Measurements from ENCODE around the gene ACOXL.

ACOXL gene

GRCh38 chr2:110707386-110707965 lies 24.9 kb upstream of the ACOXL start:
- H3K9ac ChIP-seq (ENCODE audit: low read depth, low read length), result no peak overlapping the region
- H3K36me3 ChIP-seq (ENCODE audit: insufficient read depth, low read length), result no peaks in the 10 kb centered on the region
- H3K4me3 ChIP-seq (ENCODE audit: low read length), result no peak overlapping the region
- no CpG with 5 or more reads among the region's 1 CpG for WGBS
- no peak overlapping the region for H3K27ac ChIP-seq (ENCODE audit: low read depth, low read length)
- peaks cover 18% of the 10 kb centered on the region for H3K4me1 ChIP-seq (ENCODE audit: insufficient read depth, low read length)
- H3K27me3 ChIP-seq (ENCODE audit: insufficient read depth, low read length), result no peaks in the 10 kb centered on the region
- no peaks in the 10 kb centered on the region for H3K9me3 ChIP-seq (ENCODE audit: insufficient read depth, low read depth, low read length)

- WGBS, result 91% methylated on average over 1 of the region's 1 CpG
- peaks cover 8% of the 10 kb centered on the region; the same call in 1 of the 2 replicates for H3K4me1 ChIP-seq (ENCODE audit: insufficient read depth, low read length)
- H3K27ac ChIP-seq (ENCODE audit: low read depth, low read length), result no peak overlapping the region
- no peaks in the 10 kb centered on the region for H3K9me3 ChIP-seq (ENCODE audit: insufficient read depth, low read depth, low read length)
- H3K36me3 ChIP-seq (ENCODE audit: insufficient read depth, low read length), result no peaks in the 10 kb centered on the region
- no peak overlapping the region for H3K9ac ChIP-seq (ENCODE audit: low read depth, low read length)
- no peak overlapping the region for H3K4me3 ChIP-seq (ENCODE audit: low read length)
- no peaks in the 10 kb centered on the region for H3K27me3 ChIP-seq (ENCODE audit: insufficient read depth, low read length)
Measured at GRCh38 chr2:110708455-110708854, 23.9 kb upstream of the ACOXL start.

- Histone ChIP-seq H3K9me3 (ENCODE audit: insufficient read depth, low read depth, low read length) (no peaks in the 10 kb centered on the region), H3K4me3 (ENCODE audit: low read length) (no peak overlapping the region), H3K27me3 (ENCODE audit: insufficient read depth, low read length) (no peaks in the 10 kb centered on the region), H3K9ac (ENCODE audit: low read depth, low read length) (no peak overlapping the region), H3K36me3 (ENCODE audit: insufficient read depth, low read length) (no peaks in the 10 kb centered on the region), H3K27ac (ENCODE audit: low read depth, low read length) (no peak overlapping the region), H3K4me1 (ENCODE audit: insufficient read depth, low read length) (no peaks in the 10 kb centered on the region)
- 93% methylated on average over 1 of the region's 1 CpG for WGBS
Measured at GRCh38 chr2:110712737-110713136, 19.6 kb upstream of the ACOXL start.

- Histone ChIP-seq H3K27ac (ENCODE audit: low read depth, low read length) (no peak overlapping the region), H3K4me1 (ENCODE audit: insufficient read depth, low read length) (no peaks in the 10 kb centered on the region), H3K27me3 (ENCODE audit: insufficient read depth, low read length) (no peaks in the 10 kb centered on the region), H3K36me3 (ENCODE audit: insufficient read depth, low read length) (no peaks in the 10 kb centered on the region), H3K4me3 (ENCODE audit: low read length) (no peak overlapping the region), H3K9me3 (ENCODE audit: insufficient read depth, low read depth, low read length) (no peaks in the 10 kb centered on the region), H3K9ac (ENCODE audit: low read depth, low read length) (no peak overlapping the region)
- 92% methylated on average over 6 of the region's 6 CpGs for WGBS
Measured at GRCh38 chr2:110713513-110714362, 18.6 kb upstream of the ACOXL start.

- H3K27me3 ChIP-seq (ENCODE audit: insufficient read depth, low read length), result no peaks in the 10 kb centered on the region
- no peak overlapping the region for H3K4me3 ChIP-seq (ENCODE audit: low read length)
- no peak overlapping the region for H3K9ac ChIP-seq (ENCODE audit: low read depth, low read length)
- 95% methylated on average over 6 of the region's 6 CpGs for WGBS
- H3K9me3 ChIP-seq (ENCODE audit: insufficient read depth, low read depth, low read length), result no peaks in the 10 kb centered on the region
- no peaks in the 10 kb centered on the region for H3K4me1 ChIP-seq (ENCODE audit: insufficient read depth, low read length)
- H3K27ac ChIP-seq (ENCODE audit: low read depth, low read length), result no peak overlapping the region
- no peaks in the 10 kb centered on the region for H3K36me3 ChIP-seq (ENCODE audit: insufficient read depth, low read length)
Measured at GRCh38 chr2:110714452-110715224, 17.7 kb upstream of the ACOXL start.

- H3K9ac ChIP-seq (ENCODE audit: low read depth, low read length), result no peak overlapping the region
- H3K27me3 ChIP-seq (ENCODE audit: insufficient read depth, low read length), result no peaks in the 10 kb centered on the region
- WGBS, result 100% methylated on average over 2 of the region's 3 CpGs
Measured at GRCh38 chr2:110716959-110717645, 15.3 kb upstream of the ACOXL start.

GRCh38 chr2:110717734-110718133 lies 14.6 kb upstream of the ACOXL start:
- no peaks in the 10 kb centered on the region for H3K4me1 ChIP-seq (ENCODE audit: insufficient read depth, low read length)
- 0 out of 2 replicates have a peak, but pooled peaks cover 3% of the 10 kb centered on the region for H3K27me3 ChIP-seq (ENCODE audit: insufficient read depth, low read length)
- no peak overlapping the region for H3K9ac ChIP-seq (ENCODE audit: low read depth, low read length)
- H3K4me3 ChIP-seq (ENCODE audit: low read length), result no peak overlapping the region
- no peak overlapping the region for H3K27ac ChIP-seq (ENCODE audit: low read depth, low read length)
- no peaks in the 10 kb centered on the region for H3K9me3 ChIP-seq (ENCODE audit: insufficient read depth, low read depth, low read length)
- no peaks in the 10 kb centered on the region for H3K36me3 ChIP-seq (ENCODE audit: insufficient read depth, low read length)
- WGBS, result 95% methylated on average over 4 of the region's 4 CpGs

More at GRCh38 chr2:110716959-110717645, 15.3 kb upstream of the ACOXL start:
- Histone ChIP-seq H3K4me1 (ENCODE audit: insufficient read depth, low read length) (no peaks in the 10 kb centered on the region), H3K4me3 (ENCODE audit: low read length) (no peak overlapping the region), H3K27ac (ENCODE audit: low read depth, low read length) (no peak overlapping the region), H3K36me3 (ENCODE audit: insufficient read depth, low read length) (no peaks in the 10 kb centered on the region), H3K9me3 (ENCODE audit: insufficient read depth, low read depth, low read length) (no peaks in the 10 kb centered on the region)

- WGBS, result 100% methylated on average over 1 of the region's 2 CpGs
- H3K27ac ChIP-seq (ENCODE audit: low read depth, low read length), result no peak overlapping the region
- no peak overlapping the region for H3K4me3 ChIP-seq (ENCODE audit: low read length)
- no peak overlapping the region for H3K9ac ChIP-seq (ENCODE audit: low read depth, low read length)
- 0 out of 2 replicates have a peak, but pooled peaks cover 3% of the 10 kb centered on the region for H3K27me3 ChIP-seq (ENCODE audit: insufficient read depth, low read length)
- H3K9me3 ChIP-seq (ENCODE audit: insufficient read depth, low read depth, low read length), result no peaks in the 10 kb centered on the region
- no peaks in the 10 kb centered on the region for H3K36me3 ChIP-seq (ENCODE audit: insufficient read depth, low read length)
- H3K4me1 ChIP-seq (ENCODE audit: insufficient read depth, low read length), result no peaks in the 10 kb centered on the region
Measured at GRCh38 chr2:110718382-110718781, 14.0 kb upstream of the ACOXL start.

GRCh38 chr2:110718990-110719389 lies 13.4 kb upstream of the ACOXL start:
- H3K9ac ChIP-seq (ENCODE audit: low read depth, low read length), result no peak overlapping the region
- 94% methylated on average over 2 of the region's 2 CpGs for WGBS
- H3K27me3 ChIP-seq (ENCODE audit: insufficient read depth, low read length), result 0 out of 2 replicates have a peak, but pooled peaks cover 3% of the 10 kb centered on the region
- no peak overlapping the region for H3K27ac ChIP-seq (ENCODE audit: low read depth, low read length)
- H3K4me1 ChIP-seq (ENCODE audit: insufficient read depth, low read length), result no peaks in the 10 kb centered on the region
- no peak overlapping the region for H3K4me3 ChIP-seq (ENCODE audit: low read length)
- H3K36me3 ChIP-seq (ENCODE audit: insufficient read depth, low read length), result no peaks in the 10 kb centered on the region
- no peaks in the 10 kb centered on the region for H3K9me3 ChIP-seq (ENCODE audit: insufficient read depth, low read depth, low read length)

GRCh38 chr2:110720547-110720946 lies 11.8 kb upstream of the ACOXL start:
- H3K36me3 ChIP-seq (ENCODE audit: insufficient read depth, low read length), result no peaks in the 10 kb centered on the region
- H3K4me3 ChIP-seq (ENCODE audit: low read length), result no peak overlapping the region
- WGBS, result 93% methylated on average over 5 of the region's 5 CpGs
- H3K27ac ChIP-seq (ENCODE audit: low read depth, low read length), result no peak overlapping the region
- H3K27me3 ChIP-seq (ENCODE audit: insufficient read depth, low read length), result 0 out of 2 replicates have a peak, but pooled peaks cover 3% of the 10 kb centered on the region
- H3K9me3 ChIP-seq (ENCODE audit: insufficient read depth, low read depth, low read length), result no peaks in the 10 kb centered on the region
- no peak overlapping the region for H3K9ac ChIP-seq (ENCODE audit: low read depth, low read length)
- H3K4me1 ChIP-seq (ENCODE audit: insufficient read depth, low read length), result no peaks in the 10 kb centered on the region
